ENCODE data around the gene MROH2A. TPM values are rescaled to one million over a fixed set of nuclear protein-coding genes. Genes with fewer than 3 reads are reported as not detected.

MROH2A gene
- total RNA-seq, 2 experiments from 2014 or later, result not detected

DNA sequence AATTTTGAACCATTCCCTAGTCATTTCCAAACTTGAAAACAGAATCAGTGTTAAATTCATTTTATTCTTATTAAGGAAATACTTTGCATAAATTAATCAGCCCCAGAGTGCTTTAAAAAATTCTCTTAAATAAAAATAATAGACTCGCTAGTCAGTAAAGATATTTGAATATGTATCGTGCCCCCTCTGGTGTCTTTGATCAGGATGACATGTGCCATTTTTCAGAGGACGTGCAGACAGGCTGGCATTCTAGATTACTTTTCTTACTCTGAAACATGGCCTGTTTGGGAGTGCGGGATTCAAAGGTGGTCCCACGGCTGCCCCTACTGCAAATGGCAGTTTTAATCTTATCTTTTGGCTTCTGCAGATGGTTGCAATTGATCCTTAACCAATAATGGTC, 5.5 kb upstream of the MROH2A start:
- Mint-ChIP-seq H3K4me1 (ENCODE audit: low read depth) (no peaks in the 10 kb centered on the region), H3K4me3 (no peak overlapping the region), H3K9me3 (ENCODE audit: insufficient read depth) (no peaks in the 10 kb centered on the region), H3K27me3 (ENCODE audit: low read depth) (peaks cover 4% of the 10 kb centered on the region), H3K27ac (no peak overlapping the region), H3K36me3 (ENCODE audit: low read depth) (no peaks in the 10 kb centered on the region)
- ChIA-PET CTCF (no interaction called here), POLR2A (no interaction called here)
- DNase-seq, result no peak
- ATAC-seq, result no peak

DNA sequence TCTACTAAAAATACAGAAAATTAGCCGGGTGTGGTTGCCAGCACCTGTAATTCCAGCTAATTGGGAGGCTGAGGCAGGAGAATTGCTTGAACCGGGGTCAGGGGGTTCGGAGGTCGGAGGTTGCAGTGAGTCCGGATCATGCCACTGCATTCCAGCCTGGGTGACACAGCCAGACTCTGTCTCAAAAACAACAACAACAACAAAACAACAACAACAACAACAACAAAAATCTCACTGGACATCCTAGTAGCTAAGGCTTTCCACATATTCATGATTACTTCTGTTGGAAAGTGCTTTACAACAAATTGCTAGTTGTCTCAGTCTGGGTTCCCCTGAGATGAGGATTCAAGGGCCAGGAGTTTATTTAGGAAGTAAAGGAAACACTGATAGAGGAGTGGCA, 4.3 kb upstream of the MROH2A start:
- no peaks in the 10 kb centered on the region for H3K4me1 Mint-ChIP-seq (ENCODE audit: low read depth)
- ChIA-PET POLR2A (no interaction called here), CTCF (no interaction called here)
- H3K27me3 Mint-ChIP-seq (ENCODE audit: low read depth), result peaks cover under 1% of the 10 kb centered on the region
- H3K4me3 Mint-ChIP-seq, result no peak overlapping the region
- no peak overlapping the region for H3K27ac Mint-ChIP-seq
- no peaks in the 10 kb centered on the region for H3K36me3 Mint-ChIP-seq (ENCODE audit: low read depth)
- DNase-seq (no peak), ATAC-seq (no peak)
- H3K9me3 Mint-ChIP-seq (ENCODE audit: insufficient read depth), result no peaks in the 10 kb centered on the region

DNA sequence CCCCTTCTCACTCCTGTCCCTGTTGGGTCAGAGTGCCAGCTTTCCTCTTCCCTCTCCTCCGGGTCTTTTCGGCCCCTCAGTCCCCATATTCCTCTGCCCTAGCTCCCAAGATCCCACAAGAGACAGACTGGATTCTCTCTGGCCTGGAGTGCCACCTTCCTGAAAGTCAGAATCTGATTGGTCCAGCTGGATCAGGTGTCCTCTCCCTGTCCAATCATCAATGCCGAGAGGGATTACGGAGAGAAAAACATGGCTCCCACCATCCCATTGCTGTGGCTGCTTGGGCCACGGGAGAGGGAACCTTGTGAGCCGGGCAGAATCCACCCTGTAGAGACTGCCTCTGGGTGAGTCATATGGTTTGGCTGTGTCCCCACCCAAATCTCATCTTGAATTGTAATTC, 2.7 kb upstream of the MROH2A start:
- Mint-ChIP-seq H3K36me3 (ENCODE audit: low read depth) (no peaks in the 10 kb centered on the region), H3K27me3 (ENCODE audit: low read depth) (peaks cover 2% of the 10 kb centered on the region), H3K9me3 (ENCODE audit: insufficient read depth) (no peaks in the 10 kb centered on the region), H3K4me3 (no peak overlapping the region), H3K27ac (no peak overlapping the region), H3K4me1 (ENCODE audit: low read depth) (no peaks in the 10 kb centered on the region)
- ChIA-PET POLR2A (no interaction called here), CTCF (no interaction called here)
- no peak for DNase-seq
- ATAC-seq, result no peak

DNA sequence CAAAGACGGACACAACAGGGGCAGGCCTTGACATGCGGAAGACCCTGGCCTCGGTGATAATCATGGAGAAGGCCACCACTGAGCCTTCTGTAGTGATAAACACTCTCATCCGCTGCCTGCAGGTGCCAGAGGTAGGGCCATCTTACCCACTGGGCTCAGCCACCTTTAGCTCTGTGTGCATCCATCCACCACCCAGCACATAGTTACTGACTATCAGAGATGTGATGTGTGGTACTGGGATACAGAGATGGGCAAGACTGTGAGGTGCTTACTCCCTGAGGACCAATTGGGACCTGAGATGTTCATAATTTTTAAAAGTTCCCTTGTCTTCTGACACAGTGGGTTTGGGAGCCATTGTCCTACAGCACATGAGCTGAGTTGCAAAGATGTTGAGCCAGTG, 1.6 kb downstream of the MROH2A start:
- no peaks in the 10 kb centered on the region for H3K36me3 Mint-ChIP-seq (ENCODE audit: low read depth)
- POLR2A ChIA-PET, result no interaction called here
- H3K4me3 Mint-ChIP-seq, result no peak overlapping the region
- CTCF ChIA-PET, result no interaction called here
- no peaks in the 10 kb centered on the region for H3K4me1 Mint-ChIP-seq (ENCODE audit: low read depth)
- no peak for ATAC-seq
- peaks cover 19% of the 10 kb centered on the region for H3K27me3 Mint-ChIP-seq (ENCODE audit: low read depth)
- H3K9me3 Mint-ChIP-seq (ENCODE audit: insufficient read depth), result no peaks in the 10 kb centered on the region
- no peak overlapping the region for H3K27ac Mint-ChIP-seq
- DNase-seq, result no peak

DNA sequence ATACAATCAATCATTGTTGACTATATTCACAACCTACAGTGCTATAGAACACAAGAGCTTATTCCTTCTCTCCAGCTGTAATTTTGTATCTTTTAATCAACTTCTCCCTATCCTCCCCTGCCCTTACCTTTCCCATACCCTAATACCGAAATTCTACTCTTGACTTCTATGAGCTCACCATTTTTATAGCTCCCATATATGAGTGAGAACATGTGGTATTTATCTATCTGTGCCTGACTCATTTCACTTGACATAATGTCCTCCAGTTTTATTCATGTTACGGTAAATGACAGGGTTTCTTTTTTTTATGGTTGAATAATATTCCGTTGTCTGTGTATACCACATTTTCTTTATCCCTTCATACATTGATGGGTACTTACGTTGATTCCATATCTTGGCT, 2.6 kb downstream of the MROH2A start:
- POLR2A ChIA-PET, result no interaction called here
- H3K27ac Mint-ChIP-seq, result no peak overlapping the region
- no peaks in the 10 kb centered on the region for H3K36me3 Mint-ChIP-seq (ENCODE audit: low read depth)
- H3K4me3 Mint-ChIP-seq, result no peak overlapping the region
- CTCF ChIA-PET, result no interaction called here
- no peaks in the 10 kb centered on the region for H3K4me1 Mint-ChIP-seq (ENCODE audit: low read depth)
- no peaks in the 10 kb centered on the region for H3K9me3 Mint-ChIP-seq (ENCODE audit: insufficient read depth)
- H3K27me3 Mint-ChIP-seq (ENCODE audit: low read depth), result peaks cover 19% of the 10 kb centered on the region
- DNase-seq, result no peak
- no peak for ATAC-seq

DNA sequence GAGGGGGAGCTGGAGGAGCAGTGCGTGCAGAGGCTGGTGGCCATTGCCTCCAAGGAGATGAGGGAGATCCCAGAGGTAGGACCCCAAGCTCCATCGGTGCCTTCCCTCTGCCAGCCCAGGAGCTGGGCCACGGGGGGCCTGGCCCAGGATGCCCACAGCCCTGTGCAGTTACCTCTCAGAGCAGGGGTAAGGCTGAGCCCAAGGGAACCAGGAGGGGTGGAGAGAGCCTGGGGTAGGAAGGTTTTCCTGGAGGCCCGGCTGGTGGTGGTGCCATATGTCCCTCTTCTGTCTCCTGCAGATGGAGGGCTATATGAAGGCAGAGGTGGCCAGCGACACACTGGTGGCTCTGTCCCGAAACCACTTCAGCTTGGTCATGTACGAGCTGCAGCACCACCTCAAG, 11.4 kb downstream of the MROH2A start:
- CTCF ChIA-PET, result no interaction called here
- no peak overlapping the region for H3K4me3 Mint-ChIP-seq

DNA sequence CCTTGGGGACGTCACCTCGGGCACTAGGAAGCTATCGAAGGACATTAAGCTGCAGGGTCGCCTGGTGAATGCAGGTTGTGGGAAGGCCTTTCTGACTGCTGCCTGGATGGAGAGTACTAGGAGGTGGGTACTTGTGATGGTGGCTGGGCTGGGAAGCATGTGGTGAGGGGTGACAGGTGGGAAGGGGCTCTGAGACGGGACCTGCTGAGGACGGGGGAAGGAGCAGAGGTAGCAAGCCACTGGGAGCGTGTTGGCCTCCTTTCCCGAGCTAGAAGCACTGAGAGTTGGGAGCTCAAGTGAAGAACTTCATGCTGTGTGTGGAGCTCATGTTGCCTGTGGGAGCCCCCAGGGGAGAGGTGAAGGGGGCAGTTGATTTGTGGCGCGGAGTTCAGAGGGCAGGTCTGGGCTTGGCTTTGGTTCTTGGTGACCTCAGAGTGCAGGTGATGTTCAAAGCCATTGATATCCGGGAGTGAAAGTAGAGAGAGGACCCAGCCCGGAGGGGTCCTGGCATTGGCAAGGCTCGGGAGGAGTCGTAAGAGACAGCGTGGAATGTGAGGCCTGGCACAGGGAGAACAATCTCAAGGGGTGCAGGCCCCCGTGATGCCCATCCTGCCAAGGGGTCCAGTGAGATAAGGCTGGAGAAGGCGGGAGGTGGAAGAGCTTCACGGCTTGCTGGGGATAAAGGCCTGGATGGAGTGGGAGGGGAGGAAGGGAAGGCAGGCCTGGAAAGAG, 13.2 kb downstream of the MROH2A start:
- no peak overlapping the region for H3K4me3 Mint-ChIP-seq
- no peak overlapping the region for H3K27ac Mint-ChIP-seq
- no peaks in the 10 kb centered on the region for H3K9me3 Mint-ChIP-seq (ENCODE audit: insufficient read depth)
- POLR2A ChIA-PET, result no interaction called here
- H3K36me3 Mint-ChIP-seq (ENCODE audit: low read depth), result no peaks in the 10 kb centered on the region
- H3K4me1 Mint-ChIP-seq (ENCODE audit: low read depth), result no peaks in the 10 kb centered on the region
- no peaks in the 10 kb centered on the region for H3K27me3 Mint-ChIP-seq (ENCODE audit: low read depth)
- DNase-seq, result peak; percentile 4
- CTCF ChIA-PET, result interaction anchor here (0.7 kb wide), 1 partner anchor 227 kb away, joined by 3 read pairs; no protein-coding TSS in a partner anchor
- ATAC-seq, result no peak

More for the DNA sequence above, 11.4 kb downstream of the MROH2A start:
- H3K36me3 Mint-ChIP-seq (ENCODE audit: low read depth), result no peaks in the 10 kb centered on the region
- no peak overlapping the region for H3K27ac Mint-ChIP-seq
- H3K27me3 Mint-ChIP-seq (ENCODE audit: low read depth), result no peaks in the 10 kb centered on the region
- POLR2A ChIA-PET, result no interaction called here
- H3K9me3 Mint-ChIP-seq (ENCODE audit: insufficient read depth), result no peaks in the 10 kb centered on the region
- no peaks in the 10 kb centered on the region for H3K4me1 Mint-ChIP-seq (ENCODE audit: low read depth)
- ATAC-seq (no peak), DNase-seq (no peak)

DNA sequence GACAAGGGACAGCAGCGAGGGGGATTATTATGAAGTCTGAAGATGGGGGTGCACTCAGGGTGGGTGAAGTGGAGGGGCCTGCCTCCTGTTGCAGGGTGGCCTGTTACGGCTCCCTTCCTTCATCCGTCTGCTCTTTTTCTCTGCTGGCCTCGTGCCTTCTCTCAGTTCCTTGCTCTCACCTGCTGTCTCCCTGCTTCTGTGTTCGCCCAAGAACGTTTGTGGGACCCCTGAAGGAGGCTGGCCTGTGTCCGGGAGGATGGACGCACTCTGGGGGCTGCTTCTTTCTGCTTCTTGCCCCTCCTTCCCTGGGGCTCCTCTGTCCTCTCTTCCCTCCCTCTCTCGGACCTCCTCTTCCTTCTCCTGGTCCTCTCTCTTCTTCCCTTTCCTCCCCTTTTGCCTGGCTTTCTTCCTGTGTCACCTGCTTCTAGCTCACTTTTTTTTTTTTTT, 13.8 kb downstream of the MROH2A start:
- Mint-ChIP-seq H3K4me3 (no peak overlapping the region), H3K27me3 (ENCODE audit: low read depth) (no peaks in the 10 kb centered on the region), H3K36me3 (ENCODE audit: low read depth) (no peaks in the 10 kb centered on the region), H3K9me3 (ENCODE audit: insufficient read depth) (no peaks in the 10 kb centered on the region), H3K27ac (no peak overlapping the region), H3K4me1 (ENCODE audit: low read depth) (no peaks in the 10 kb centered on the region)
- DNase-seq (no peak), ATAC-seq (no peak)
- ChIA-PET CTCF (no interaction called here), POLR2A (no interaction called here)

DNA sequence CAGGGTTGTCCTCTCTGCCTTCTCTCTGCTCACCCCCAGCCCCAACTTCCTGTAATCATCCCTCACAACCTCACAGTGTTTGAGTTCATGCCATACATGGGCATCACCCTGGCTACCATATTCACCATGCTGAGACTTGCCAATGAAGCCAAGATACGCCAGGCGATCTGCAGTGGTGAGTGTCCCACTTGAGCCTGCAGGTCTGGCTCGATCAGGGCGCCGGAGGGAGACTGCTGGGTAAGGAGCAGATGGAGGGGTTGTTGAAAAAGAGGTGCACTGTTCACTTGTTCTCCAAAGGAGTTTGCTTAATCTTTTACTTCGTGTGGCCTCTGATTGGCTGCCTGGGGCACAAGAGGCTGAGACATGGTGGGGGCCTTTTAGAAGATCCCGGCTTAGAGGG, 14.6 kb downstream of the MROH2A start:
- CTCF ChIA-PET, result no interaction called here

DNA sequence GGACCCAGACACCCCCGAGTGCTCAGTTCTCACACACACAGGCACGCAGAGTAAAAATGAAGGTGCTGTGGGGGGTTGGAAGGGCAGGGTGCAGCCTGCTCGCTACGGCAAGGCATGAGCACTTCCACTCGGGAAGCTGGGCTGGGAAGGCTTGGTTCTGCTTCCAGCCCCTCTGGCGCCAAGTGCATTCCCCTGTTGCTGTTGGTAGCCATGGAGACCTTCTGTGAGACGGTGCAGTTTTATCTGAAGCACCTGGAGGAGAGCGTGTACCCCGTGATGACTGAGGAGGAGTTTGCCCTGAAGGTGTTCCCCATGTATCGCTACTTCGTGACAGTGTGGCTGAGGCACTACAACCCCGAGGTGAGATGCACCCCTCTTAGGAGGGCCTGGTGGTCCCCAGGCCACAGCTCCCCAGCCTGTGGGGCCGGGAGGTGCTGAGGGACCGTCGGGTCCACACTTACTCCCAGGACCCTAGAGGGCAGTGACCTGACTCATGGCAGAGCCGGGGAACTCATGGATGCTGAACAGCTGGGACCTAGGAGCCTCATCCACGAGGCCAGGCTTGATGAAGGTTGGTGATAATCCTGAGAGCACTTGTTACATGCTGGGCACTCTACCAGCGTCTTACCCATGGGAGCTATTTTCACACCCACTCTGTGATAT, 15.5 kb downstream of the MROH2A start:
- Mint-ChIP-seq H3K27ac (no peak overlapping the region), H3K4me3 (no peak overlapping the region), H3K9me3 (ENCODE audit: insufficient read depth) (no peaks in the 10 kb centered on the region), H3K4me1 (ENCODE audit: low read depth) (no peaks in the 10 kb centered on the region), H3K36me3 (ENCODE audit: low read depth) (no peaks in the 10 kb centered on the region), H3K27me3 (ENCODE audit: low read depth) (no peaks in the 10 kb centered on the region)
- no peak for DNase-seq
- ATAC-seq, result no peak
- ChIA-PET POLR2A (no interaction called here), CTCF (no interaction called here)

More for the DNA sequence above, 14.6 kb downstream of the MROH2A start:
- no peak overlapping the region for H3K4me3 Mint-ChIP-seq
- H3K4me1 Mint-ChIP-seq (ENCODE audit: low read depth), result no peaks in the 10 kb centered on the region
- no peak overlapping the region for H3K27ac Mint-ChIP-seq
- POLR2A ChIA-PET, result no interaction called here
- ATAC-seq (no peak), DNase-seq (no peak)
- H3K27me3 Mint-ChIP-seq (ENCODE audit: low read depth), result no peaks in the 10 kb centered on the region
- H3K36me3 Mint-ChIP-seq (ENCODE audit: low read depth), result no peaks in the 10 kb centered on the region
- no peaks in the 10 kb centered on the region for H3K9me3 Mint-ChIP-seq (ENCODE audit: insufficient read depth)

DNA sequence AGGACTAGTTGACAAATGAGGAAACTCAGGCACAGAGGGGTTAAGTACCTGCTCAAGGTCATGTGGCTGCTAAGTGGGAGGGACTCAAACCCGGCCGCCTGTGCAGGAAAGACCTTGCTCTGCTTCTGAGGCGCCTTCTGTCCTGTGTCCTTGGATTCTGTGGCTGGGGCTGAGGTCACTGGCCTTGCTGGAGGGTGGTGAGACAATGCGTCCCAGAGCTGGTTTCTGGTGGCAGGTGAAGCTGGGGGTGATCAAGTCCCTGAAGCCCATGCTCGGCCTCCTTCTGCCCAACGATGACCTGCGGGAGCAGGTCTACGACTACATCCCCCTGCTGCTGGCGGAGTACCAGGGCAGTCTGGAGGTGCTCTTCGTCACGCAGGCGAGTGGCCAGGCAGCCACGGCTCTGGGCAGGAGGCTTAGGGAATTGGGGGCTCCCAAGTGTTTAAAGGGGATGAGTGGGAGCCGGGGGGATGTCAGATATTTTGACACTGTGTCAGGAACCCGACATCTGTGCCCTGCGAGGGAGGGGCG, 16.1 kb downstream of the MROH2A start:
- H3K4me3 Mint-ChIP-seq, result no peak overlapping the region
- POLR2A ChIA-PET, result no interaction called here
- no peaks in the 10 kb centered on the region for H3K9me3 Mint-ChIP-seq (ENCODE audit: insufficient read depth)
- DNase-seq (no peak), ATAC-seq (no peak)
- no peaks in the 10 kb centered on the region for H3K4me1 Mint-ChIP-seq (ENCODE audit: low read depth)
- H3K27ac Mint-ChIP-seq, result no peak overlapping the region
- CTCF ChIA-PET, result no interaction called here
- no peaks in the 10 kb centered on the region for H3K27me3 Mint-ChIP-seq (ENCODE audit: low read depth)
- H3K36me3 Mint-ChIP-seq (ENCODE audit: low read depth), result no peaks in the 10 kb centered on the region

DNA sequence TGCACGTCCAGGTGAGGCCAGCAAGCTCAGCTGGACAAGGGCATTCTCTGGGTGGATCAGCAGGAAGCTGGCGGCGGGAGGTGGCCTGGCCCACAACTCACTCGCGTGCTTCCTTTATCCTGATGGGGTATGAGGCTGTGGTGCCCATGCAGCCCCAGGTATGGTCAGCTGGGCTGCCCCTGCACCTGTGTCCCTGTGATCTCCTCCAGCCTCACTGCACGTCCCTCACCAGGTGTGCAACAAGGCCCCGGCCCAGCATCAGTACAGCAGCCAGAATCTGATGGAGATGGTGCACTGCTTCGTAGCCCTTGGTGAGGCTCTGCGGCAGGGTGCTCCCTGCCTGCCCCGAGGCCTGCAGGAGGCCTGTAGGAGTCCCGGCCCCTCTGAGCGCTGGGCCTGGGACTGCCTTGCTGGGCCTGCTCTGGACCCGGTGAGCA, 17.6 kb downstream of the MROH2A start:
- no peaks in the 10 kb centered on the region for H3K9me3 Mint-ChIP-seq (ENCODE audit: insufficient read depth)
- no peaks in the 10 kb centered on the region for H3K4me1 Mint-ChIP-seq (ENCODE audit: low read depth)
- POLR2A ChIA-PET, result no interaction called here
- H3K27ac Mint-ChIP-seq, result no peak overlapping the region
- no peak for ATAC-seq
- no peaks in the 10 kb centered on the region for H3K27me3 Mint-ChIP-seq (ENCODE audit: low read depth)
- DNase-seq, result no peak
- CTCF ChIA-PET, result no interaction called here
- H3K36me3 Mint-ChIP-seq (ENCODE audit: low read depth), result no peaks in the 10 kb centered on the region
- no peak overlapping the region for H3K4me3 Mint-ChIP-seq

Measured in activated CD8-positive, alpha-beta T cell treated with anti-CD3 and anti-CD28 coated beads, Interleukin-2, amount 10 ng/mL, durations not matched to agents 7 days and 5 days (primary cell).